Activated CD4-positive, alpha-beta T cell treated with anti-CD3 and anti-CD28 coated beads, Interleukin-2, amount 10 ng/mL, durations not matched to agents 24 days and 14 days (primary cell): Measurements from ENCODE around the gene HSP90AB1. TPM values are rescaled to one million over a fixed set of nuclear protein-coding genes. Genes with fewer than 3 reads are reported as not detected.
A peak's percentile ranks its signal among the peaks of the same experiment; 100 is the strongest.

Source experiments
- DNase-seq: peaks from one replicate; pipeline ENCODE4 v3.0.0; 2022
- H3K27ac Mint-ChIP-seq: one replicate; pipeline ENCODE4 v1.8.0; 2022; ENCODE audit warnings: mild to moderate bottlenecking, mixed read lengths
- H3K27me3 Mint-ChIP-seq: one replicate; pipeline ENCODE4 v1.8.0; 2022; ENCODE audit warnings: mixed read lengths
- H3K36me3 Mint-ChIP-seq: one replicate; pipeline ENCODE4 v1.8.0; 2022; ENCODE audit warnings: low read depth, mild to moderate bottlenecking, mixed read lengths
- H3K4me1 Mint-ChIP-seq: one replicate; pipeline ENCODE4 v1.8.0; 2021; ENCODE audit warnings: mixed read lengths
- H3K4me3 Mint-ChIP-seq: one replicate; pipeline ENCODE4 v1.8.0; 2022; ENCODE audit warnings: mild to moderate bottlenecking, moderate library complexity, mixed read lengths
- H3K9me3 Mint-ChIP-seq: one replicate; pipeline ENCODE4 v1.8.0; 2021; ENCODE audit warnings: mixed read lengths
- intact Hi-C: fragments of 100-400 bp; cut with micrococcal nuclease; formaldehyde crosslinking; loops from one replicate; pipeline ENCODE4 v1.15.1; 2023
- total RNA-seq: library from RNA; stranded (reverse); gene quantifications from 2 replicates; pipeline ENCODE4 v1.2.3, GENCODE V29; 2022

Gene HSP90AB1
- total RNA-seq, 1 donor from 2014 or later, result 2,450 TPM

- H3K4me3 Mint-ChIP-seq, result no peak overlapping the region
- no peak overlapping the region for H3K27ac Mint-ChIP-seq
- H3K4me1 Mint-ChIP-seq, result peaks cover 31% of the 10 kb centered on the region
- no peak for DNase-seq
- intact Hi-C loops, result loop anchor here (5.0 kb wide), 1 partner anchor 137 kb away; no protein-coding TSS in a partner anchor
- H3K9me3 Mint-ChIP-seq, result no peaks in the 10 kb centered on the region
- H3K27me3 Mint-ChIP-seq, result no peaks in the 10 kb centered on the region
- peaks cover 45% of the 10 kb centered on the region for H3K36me3 Mint-ChIP-seq
These were observed 12.5 kb upstream of the HSP90AB1 start for GRCh38 chr6:44234101-44235025.

GRCh38 chr6:44235269-44235668 is 11.6 kb upstream of the HSP90AB1 start:
- no peak for DNase-seq
- intact Hi-C loops, result loop anchor here (5.0 kb wide), 1 partner anchor 138 kb away; no protein-coding TSS in a partner anchor
- Mint-ChIP-seq H3K36me3 (peaks cover 39% of the 10 kb centered on the region), H3K4me3 (no peak overlapping the region), H3K4me1 (peaks cover 33% of the 10 kb centered on the region), H3K27me3 (no peaks in the 10 kb centered on the region), H3K9me3 (no peaks in the 10 kb centered on the region), H3K27ac (no peak overlapping the region)

GRCh38 chr6:44235891-44236516 is 10.9 kb upstream of the HSP90AB1 start:
- no peaks in the 10 kb centered on the region for H3K27me3 Mint-ChIP-seq
- H3K4me3 Mint-ChIP-seq, result no peak overlapping the region
- H3K36me3 Mint-ChIP-seq, result peaks cover 31% of the 10 kb centered on the region
- no peak overlapping the region for H3K27ac Mint-ChIP-seq
- no peak for DNase-seq
- intact Hi-C loops, result loop anchor here (5.0 kb wide), 1 partner anchor 139 kb away; no protein-coding TSS in a partner anchor
- peaks cover 33% of the 10 kb centered on the region for H3K4me1 Mint-ChIP-seq
- no peaks in the 10 kb centered on the region for H3K9me3 Mint-ChIP-seq

DNA sequence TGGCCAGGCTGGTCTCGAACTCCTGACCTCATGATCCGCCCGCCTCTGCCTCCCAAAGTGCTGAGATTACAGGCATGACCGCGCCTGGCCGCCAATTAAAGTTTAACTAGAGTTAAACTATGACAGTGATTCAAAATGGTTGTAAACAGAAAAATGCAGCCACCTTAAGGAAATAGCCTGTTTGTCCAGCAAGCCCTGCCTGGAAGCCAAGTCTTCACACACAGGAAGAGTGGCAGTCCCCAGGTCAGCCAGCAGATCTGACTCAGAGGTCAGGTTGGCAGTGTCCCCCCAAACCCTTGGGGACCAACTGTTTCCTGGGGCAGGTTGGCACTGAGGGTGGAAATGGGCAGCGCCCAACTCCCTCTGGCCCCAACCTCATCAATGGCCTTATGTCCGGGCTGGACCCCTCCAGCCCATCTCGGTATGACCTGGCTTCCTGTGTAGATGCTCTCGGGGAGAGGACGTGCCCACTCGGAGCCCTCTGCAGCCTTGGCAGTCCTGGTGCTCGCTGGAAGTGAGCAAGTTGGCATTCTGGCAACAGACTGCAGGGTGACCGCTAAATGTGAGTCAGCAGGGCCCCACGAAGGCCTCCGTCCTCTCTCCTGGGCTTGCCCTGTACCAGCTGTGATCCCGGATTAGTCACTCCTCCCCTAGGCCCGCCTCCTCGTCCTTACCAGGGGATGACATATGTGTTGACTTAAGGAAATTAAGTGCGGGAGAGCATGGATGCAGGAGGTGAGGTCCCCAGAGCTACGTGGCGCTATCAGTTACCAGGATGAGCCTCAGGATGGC is 9.7 kb upstream of the HSP90AB1 start:
- H3K9me3 Mint-ChIP-seq, result no peaks in the 10 kb centered on the region
- intact Hi-C loops, result loop anchor here (5.0 kb wide), 1 partner anchor 140 kb away; no protein-coding TSS in a partner anchor
- H3K36me3 Mint-ChIP-seq, result peaks cover 26% of the 10 kb centered on the region
- H3K4me3 Mint-ChIP-seq, result peak overlapping the region; percentile 89
- peaks cover 2% of the 10 kb centered on the region for H3K27me3 Mint-ChIP-seq
- peaks cover 33% of the 10 kb centered on the region for H3K4me1 Mint-ChIP-seq
- peak; percentile 90 for DNase-seq
- H3K27ac Mint-ChIP-seq, result peak overlapping the region; percentile 98

DNA sequence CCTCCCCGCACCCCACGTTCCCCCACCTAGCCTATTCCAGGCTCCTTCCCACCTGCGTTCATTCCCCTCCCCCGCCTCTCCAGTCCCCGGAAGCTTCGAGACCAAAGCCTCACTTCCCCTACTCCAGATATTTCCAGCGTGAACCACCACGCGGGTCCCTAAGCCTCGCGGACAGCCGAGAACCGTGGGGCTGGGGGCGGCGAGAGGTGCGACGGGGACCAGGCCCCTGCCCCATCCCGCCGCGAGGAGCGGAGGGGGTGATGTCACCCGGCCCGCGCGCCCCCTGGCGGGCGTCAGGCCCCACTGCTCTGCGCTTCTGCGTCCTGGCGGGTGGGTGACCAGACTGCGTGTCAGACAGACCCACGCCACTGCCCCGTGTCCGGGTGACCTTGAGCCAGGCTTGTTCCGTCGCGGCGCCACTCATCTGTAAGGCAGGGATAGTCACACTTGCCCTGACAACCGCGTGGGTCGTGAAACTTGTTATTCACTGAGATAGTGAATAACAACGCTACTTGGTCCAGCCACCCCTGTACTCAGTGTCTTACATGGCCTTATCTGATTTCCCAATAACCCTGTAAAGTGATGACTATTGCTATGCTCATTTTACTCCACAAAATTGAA is 9.0 kb upstream of the HSP90AB1 start:
- intact Hi-C loops, result loop anchor here (1.0 to 5.0 kb wide), 6 partner anchors 8 to 141 kb away; partner anchors contain the start of genes AARS2, MRPL14 and TMEM63B
- H3K4me1 Mint-ChIP-seq, result peaks cover 33% of the 10 kb centered on the region
- peaks cover 22% of the 10 kb centered on the region for H3K36me3 Mint-ChIP-seq
- peak; percentile 96 for DNase-seq
- peak overlapping the region; percentile 89 for H3K4me3 Mint-ChIP-seq
- peak overlapping the region; percentile 98 for H3K27ac Mint-ChIP-seq
- peaks cover 2% of the 10 kb centered on the region for H3K27me3 Mint-ChIP-seq
- no peaks in the 10 kb centered on the region for H3K9me3 Mint-ChIP-seq

DNA sequence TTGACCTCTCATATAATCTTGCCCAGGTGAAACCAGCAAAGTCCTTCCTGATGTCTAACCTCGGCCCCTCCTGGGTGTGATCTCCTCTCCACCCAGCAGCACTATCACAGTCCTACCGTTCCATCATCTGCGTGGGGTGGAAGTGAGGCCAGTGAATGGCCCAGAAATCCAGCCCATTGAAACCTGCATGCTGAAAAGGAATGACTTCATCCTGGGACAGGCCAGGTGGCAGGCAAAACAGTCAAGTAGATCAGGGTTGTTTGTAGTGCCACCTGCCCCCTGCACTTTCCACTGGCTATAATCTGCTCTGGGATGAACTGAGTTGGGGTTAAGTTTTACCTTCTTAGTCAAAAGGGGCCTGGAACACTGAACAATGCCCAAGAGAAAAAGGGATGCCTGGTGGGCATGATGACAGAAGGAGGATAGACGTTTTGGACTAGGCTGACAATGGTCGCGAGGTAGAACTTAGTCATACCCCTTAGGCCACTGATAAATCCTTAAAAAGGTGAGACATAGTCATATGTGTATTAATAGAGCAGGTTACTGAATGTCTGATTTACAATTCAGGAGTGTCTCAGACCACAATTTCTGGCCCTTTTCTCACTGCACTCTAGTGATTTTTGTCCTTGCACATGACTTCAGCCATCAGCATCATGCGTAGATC is 8.1 kb upstream of the HSP90AB1 start:
- peaks cover 27% of the 10 kb centered on the region for H3K4me1 Mint-ChIP-seq
- peak overlapping the region; percentile 98 for H3K27ac Mint-ChIP-seq
- intact Hi-C loops, result loop anchor here (1.0 to 5.0 kb wide), 6 partner anchors 7 to 142 kb away; partner anchors contain the start of genes AARS2, MRPL14 and TMEM63B
- H3K27me3 Mint-ChIP-seq, result peaks cover 2% of the 10 kb centered on the region
- DNase-seq, result no peak
- H3K4me3 Mint-ChIP-seq, result peak overlapping the region; percentile 89
- H3K9me3 Mint-ChIP-seq, result no peaks in the 10 kb centered on the region
- H3K36me3 Mint-ChIP-seq, result peaks cover 16% of the 10 kb centered on the region

DNA sequence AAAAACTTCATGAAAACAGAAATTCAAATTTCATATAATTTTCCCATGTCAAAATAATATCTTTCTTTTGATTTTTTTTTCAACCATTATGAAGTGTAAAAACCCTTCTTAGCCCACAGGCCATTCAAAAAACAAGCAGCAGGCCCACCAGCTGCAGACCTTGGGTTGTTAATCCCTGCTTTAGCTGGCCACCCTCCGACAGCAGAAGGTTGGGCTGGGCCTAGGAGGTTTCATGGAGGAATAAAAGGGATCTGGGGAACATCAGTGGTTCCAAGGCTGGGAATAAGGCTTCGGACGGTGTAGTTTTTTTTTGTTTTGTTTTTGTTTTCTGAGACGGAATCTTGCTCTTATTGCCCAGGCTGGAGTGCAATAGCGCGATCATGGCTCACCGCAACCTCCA is 3.6 kb upstream of the HSP90AB1 start:
- intact Hi-C loops, result loop anchor here (10.0 kb wide), 1 partner anchor 669 kb away; the partner anchor contains the start of genes POLH and XPO5
- no peak overlapping the region for H3K27ac Mint-ChIP-seq
- H3K4me1 Mint-ChIP-seq, result peaks cover 28% of the 10 kb centered on the region
- no peak overlapping the region for H3K4me3 Mint-ChIP-seq
- no peaks in the 10 kb centered on the region for H3K9me3 Mint-ChIP-seq
- no peak for DNase-seq
- H3K27me3 Mint-ChIP-seq, result peaks cover 3% of the 10 kb centered on the region
- peaks cover 16% of the 10 kb centered on the region for H3K36me3 Mint-ChIP-seq

DNA sequence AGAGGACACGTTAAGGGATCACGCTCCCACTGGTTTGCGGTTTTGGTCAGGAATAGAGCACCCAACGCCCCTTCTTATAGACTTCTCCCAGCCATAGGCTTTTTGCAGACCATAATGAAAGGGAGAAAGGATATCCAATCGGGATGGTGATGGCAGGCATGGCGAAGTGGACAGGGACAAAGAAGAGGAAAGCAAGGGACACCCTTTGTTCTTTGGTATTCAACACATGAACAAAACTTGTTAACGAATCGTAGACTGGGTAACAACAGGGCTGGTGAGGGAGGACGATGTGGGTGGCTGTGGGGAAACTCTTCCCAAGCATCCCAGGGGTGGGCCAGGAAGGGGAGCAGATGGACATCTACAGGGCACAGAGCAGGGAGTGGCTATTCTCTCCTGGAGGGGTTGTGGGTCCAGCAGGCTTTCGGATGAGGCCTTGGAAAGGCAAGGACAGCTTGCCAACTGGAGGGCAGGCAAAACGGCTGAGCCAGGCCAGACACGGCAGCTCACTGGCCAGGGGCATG is 1.4 kb upstream of the HSP90AB1 start:
- Mint-ChIP-seq H3K4me3 (peak overlapping the region; percentile 92), H3K9me3 (no peaks in the 10 kb centered on the region), H3K4me1 (peaks cover 33% of the 10 kb centered on the region), H3K27ac (peak overlapping the region; percentile 98), H3K27me3 (peaks cover 3% of the 10 kb centered on the region), H3K36me3 (peaks cover 37% of the 10 kb centered on the region)
- intact Hi-C loops, result loop anchor here (10.0 kb wide), 1 partner anchor 671 kb away; the partner anchor contains the start of genes POLH and XPO5
- DNase-seq, result no peak

DNA sequence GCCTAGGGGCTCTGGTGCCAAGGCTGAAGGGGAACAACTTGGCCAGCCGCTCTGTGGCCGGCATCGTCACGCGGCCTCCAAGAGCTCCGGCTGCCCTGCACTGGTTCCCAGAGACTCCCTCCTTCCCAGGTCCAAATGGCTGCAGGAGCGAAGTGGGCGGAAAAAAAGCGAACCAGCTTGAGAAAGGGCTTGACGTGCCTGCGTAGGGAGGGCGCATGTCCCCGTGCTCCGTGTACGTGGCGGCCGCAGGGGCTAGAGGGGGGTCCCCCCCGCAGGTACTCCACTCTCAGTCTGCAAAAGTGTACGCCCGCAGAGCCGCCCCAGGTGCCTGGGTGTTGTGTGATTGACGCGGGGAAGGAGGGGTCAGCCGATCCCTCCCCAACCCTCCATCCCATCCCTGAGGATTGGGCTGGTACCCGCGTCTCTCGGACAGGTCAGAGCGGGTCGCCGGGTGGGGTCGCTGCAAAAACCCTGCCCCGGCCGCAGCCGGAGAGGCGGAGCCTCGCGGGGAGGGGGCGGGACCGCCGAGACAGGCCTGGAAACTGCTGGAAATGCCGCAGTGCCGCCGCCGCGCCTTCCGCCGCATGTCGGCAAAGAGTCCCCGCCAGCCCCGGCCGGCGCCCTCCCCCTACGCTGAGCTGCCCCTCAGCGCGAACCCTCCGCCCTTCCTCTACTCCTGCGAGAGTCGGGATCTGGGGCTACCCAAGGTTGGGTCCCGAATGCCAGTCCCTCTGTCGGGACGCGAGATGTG is 814 bp upstream of the HSP90AB1 start:
- intact Hi-C loops, result loop anchor here (1.0 to 10.0 kb wide), 5 partner anchors 8 to 671 kb away; partner anchors contain the start of genes MRPL14, POLH, TMEM63B and VEGFA
- Mint-ChIP-seq H3K27me3 (peaks cover 3% of the 10 kb centered on the region), H3K9me3 (no peaks in the 10 kb centered on the region), H3K4me1 (peaks cover 36% of the 10 kb centered on the region), H3K4me3 (peak overlapping the region; percentile 92), H3K36me3 (peaks cover 43% of the 10 kb centered on the region), H3K27ac (peak overlapping the region; percentile 98)
- DNase-seq, result peak; percentile 96

DNA sequence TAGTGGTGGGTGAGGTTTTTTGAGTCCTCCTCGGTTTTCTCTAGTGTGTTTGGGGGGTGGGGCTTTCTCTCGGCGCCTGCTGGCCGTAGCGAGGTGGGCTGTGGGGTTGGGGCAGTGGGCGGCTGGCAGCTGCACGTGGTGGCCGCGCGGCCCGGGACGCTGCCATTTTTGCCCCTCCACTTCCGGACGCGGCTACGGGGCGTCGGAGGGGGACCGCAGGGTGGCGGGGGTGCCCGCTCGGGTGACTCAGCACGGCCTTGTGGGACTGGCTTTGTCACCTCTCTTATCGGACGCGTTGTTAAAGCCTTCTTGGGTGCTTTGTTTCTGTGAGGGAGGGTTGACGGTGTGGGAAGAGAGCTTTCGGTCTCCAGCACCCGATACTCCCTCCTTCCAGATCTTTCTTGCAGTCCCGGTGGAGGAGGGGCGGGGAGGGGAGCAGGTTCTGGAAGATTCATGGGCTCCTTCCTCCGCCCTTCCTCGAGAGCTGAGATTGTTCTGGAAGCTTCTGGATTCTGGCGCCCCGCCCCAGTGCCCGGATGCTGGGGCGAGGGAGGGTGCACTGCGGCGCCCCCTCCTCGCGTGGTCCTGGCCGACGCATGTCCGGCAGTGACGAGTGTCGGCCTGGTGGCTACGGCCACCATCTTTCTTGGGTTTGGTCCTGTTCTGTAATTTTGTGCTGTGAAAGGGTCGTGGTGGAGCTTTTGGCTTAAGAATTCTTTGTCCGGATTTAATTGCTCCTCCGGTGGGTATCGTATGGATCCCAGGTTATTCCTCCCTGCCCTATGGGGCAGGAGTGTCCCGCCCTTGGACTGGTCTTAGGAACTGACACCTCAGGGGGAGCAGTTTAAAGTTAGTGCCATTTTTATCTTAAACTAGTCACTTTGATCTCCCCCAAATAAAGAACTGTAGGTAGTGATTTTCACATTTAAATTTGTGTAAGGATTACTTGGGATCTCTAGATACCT is 719 bp downstream of the HSP90AB1 start:
- no peaks in the 10 kb centered on the region for H3K9me3 Mint-ChIP-seq
- peaks cover 2% of the 10 kb centered on the region for H3K27me3 Mint-ChIP-seq
- peak overlapping the region; percentile 92 for H3K4me3 Mint-ChIP-seq
- H3K36me3 Mint-ChIP-seq, result peaks cover 58% of the 10 kb centered on the region
- peak; percentile 94 for DNase-seq
- intact Hi-C loops, result loop anchor here (1.0 to 10.0 kb wide), 5 partner anchors 10 to 673 kb away; partner anchors contain the start of genes MRPL14, NFKBIE, POLH and SLC35B2
- H3K4me1 Mint-ChIP-seq, result peaks cover 43% of the 10 kb centered on the region
- peak overlapping the region; percentile 98 for H3K27ac Mint-ChIP-seq

- Mint-ChIP-seq H3K27me3 (peaks cover 2% of the 10 kb centered on the region), H3K36me3 (peaks cover 67% of the 10 kb centered on the region), H3K9me3 (no peaks in the 10 kb centered on the region), H3K4me1 (peaks cover 53% of the 10 kb centered on the region), H3K4me3 (peak overlapping the region; percentile 92), H3K27ac (peak overlapping the region; percentile 98)
- DNase-seq, result no peak
- intact Hi-C loops, result loop anchor here (10.0 kb wide), 1 partner anchor 674 kb away; the partner anchor contains the start of genes POLH and XPO5
These were observed 1.7 kb downstream of the HSP90AB1 start for GRCh38 chr6:44248579-44248978.
